ENCODE measurements around the gene RNPC3. TPM values are rescaled to one million over a fixed set of nuclear protein-coding genes. Genes with fewer than 3 reads are reported as not detected.

Gene RNPC3, protein sequence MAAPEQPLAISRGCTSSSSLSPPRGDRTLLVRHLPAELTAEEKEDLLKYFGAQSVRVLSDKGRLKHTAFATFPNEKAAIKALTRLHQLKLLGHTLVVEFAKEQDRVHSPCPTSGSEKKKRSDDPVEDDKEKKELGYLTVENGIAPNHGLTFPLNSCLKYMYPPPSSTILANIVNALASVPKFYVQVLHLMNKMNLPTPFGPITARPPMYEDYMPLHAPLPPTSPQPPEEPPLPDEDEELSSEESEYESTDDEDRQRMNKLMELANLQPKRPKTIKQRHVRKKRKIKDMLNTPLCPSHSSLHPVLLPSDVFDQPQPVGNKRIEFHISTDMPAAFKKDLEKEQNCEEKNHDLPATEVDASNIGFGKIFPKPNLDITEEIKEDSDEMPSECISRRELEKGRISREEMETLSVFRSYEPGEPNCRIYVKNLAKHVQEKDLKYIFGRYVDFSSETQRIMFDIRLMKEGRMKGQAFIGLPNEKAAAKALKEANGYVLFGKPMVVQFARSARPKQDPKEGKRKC
- total RNA-seq (2012; rRNA removed), result 10.9 and 13.9 TPM in 2 replicates

DNA sequence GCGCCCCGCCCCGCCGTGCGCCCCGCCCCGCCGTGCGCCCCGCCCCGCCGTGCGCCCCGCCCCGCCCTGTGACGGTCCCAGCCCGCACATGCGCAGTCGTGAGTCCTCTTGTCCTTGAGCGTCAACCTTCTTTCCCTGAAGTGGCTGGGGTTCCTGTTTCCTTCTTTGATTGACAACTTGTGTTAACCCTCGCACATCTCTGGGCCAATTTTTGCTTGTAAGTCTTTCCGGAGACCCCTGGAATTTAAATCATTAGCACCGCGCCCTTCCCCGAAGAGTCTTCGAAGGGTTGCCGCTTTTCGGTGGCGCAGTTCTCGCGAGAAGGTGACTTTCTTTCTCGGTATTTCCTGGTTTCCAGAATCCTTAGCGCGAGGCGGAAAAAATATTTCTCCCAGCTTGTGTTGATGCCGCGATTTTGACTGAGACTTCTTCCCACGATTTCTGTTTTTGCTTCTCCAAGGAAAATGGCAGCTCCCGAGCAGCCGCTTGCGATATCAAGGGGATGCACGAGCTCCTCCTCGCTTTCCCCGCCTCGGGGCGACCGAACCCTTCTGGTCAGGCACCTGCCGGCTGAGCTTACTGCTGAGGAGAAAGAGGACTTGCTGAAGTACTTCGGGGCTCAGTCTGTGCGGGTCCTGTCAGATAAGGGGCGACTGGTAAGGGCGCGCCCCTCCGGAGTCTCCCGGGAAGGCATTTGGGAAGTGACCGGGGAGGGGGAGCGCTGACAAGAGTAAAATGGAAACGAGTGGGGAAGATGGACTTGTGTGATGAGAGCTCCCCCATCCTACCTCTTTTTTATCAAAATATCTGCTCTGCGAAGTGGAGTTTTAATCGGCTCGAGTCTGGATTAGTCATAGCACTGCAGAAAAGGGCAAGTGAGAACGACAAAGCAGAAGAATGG is at the start of gene RNPC3:
RNPC3 (plus strand) TSS at position 93 of the 901 bp plus-strand sequence; CDS start at position 465, 372 bp downstream.
- H3K9ac ChIP-seq (ENCODE audit: low read depth, low read length), result peak within 1 kb of the TSS; percentile 92
- H3K9me3 ChIP-seq (replicated peaks; ENCODE audit: low read length), result no peaks in the 10 kb centered on the region
- H3K27me3 ChIP-seq (ENCODE audit: control insufficient read depth, insufficient read depth, low read length), result no peaks in the 10 kb centered on the region
- H3K4me1 ChIP-seq (ENCODE audit: control insufficient read depth, insufficient read depth, low read length), result peaks cover 19% of the 10 kb centered on the region
- peak within 1 kb of the TSS; percentile 93 for H3K4me2 ChIP-seq (ENCODE audit: low read length)
- peaks cover 7% of the 10 kb centered on the region for H3K36me3 ChIP-seq (ENCODE audit: insufficient read depth, low read length)
- H3K4me3 ChIP-seq (ENCODE audit: low read length), result peak within 1 kb of the TSS; percentile 85

GRCh38 chr1:103477101-103477500 is 48.4 kb upstream of the RNPC3 start:
- Histone ChIP-seq H3K9me3 (replicated peaks; ENCODE audit: low read length) (no peaks in the 10 kb centered on the region), H3K4me1 (ENCODE audit: control insufficient read depth, insufficient read depth, low read length) (no peaks in the 10 kb centered on the region), H3K4me2 (ENCODE audit: low read length) (no peak overlapping the region)

DNA sequence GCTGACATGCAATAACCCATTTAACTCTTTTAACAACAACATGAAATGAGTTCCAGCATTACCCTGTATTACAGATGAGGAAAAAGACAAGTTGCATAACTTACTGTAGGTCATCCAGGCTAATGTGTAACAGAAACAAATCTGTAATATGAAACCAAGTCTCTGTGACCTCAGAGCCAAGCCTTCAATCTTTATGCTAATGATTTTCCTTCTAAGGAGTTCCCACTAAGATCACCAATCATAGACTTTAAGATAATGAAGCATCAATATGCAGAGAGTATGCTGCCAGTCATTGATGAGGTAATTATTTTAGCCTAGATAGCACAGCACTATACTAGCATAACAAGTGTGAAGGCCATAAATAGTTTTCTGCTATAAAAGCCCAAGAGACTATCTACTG is 35.6 kb upstream of the RNPC3 start:
- H3K4me3 ChIP-seq (ENCODE audit: low read length), result no peak overlapping the region

More at GRCh38 chr1:103477101-103477500, 48.4 kb upstream of the RNPC3 start:
- no peak overlapping the region for H3K9ac ChIP-seq (ENCODE audit: low read depth, low read length)
- H3K4me3 ChIP-seq (ENCODE audit: low read length), result no peak overlapping the region
- H3K27me3 ChIP-seq (ENCODE audit: control insufficient read depth, insufficient read depth, low read length), result no peaks in the 10 kb centered on the region
- H3K36me3 ChIP-seq (ENCODE audit: insufficient read depth, low read length), result no peaks in the 10 kb centered on the region

DNA sequence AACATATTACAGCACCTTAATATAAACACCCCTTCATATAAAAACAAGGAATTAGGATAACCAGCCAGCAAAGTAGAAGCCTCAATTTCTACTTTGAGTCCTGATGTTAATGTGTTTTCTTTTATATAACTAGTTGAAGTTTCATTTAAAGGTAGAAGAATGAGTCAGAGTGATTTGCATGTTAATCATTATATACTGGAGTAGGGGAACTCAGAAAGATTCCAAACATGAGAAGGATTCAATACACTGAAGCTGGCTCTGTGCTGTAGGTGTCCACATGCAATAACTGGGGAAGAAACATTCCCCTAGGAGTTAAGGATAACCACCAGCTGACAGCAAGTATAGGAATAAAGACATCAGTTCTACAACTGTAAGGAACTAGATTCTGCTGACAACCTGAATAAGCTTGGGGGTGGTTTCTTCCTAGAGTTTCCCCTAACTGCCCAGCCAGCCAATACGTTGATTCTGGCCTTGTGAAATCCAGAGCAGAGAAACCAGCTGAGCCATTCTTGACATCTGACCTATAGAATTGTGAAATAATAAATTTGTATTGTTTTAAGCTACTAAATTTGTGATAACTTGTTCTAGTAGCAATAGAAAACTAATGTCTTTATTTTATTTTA is 33.4 kb upstream of the RNPC3 start:
- Histone ChIP-seq H3K9ac (ENCODE audit: low read depth, low read length) (no peak overlapping the region), H3K4me3 (ENCODE audit: low read length) (no peak overlapping the region), H3K4me2 (ENCODE audit: low read length) (no peak overlapping the region), H3K4me1 (ENCODE audit: control insufficient read depth, insufficient read depth, low read length) (peaks cover 22% of the 10 kb centered on the region), H3K27me3 (ENCODE audit: control insufficient read depth, insufficient read depth, low read length) (no peaks in the 10 kb centered on the region), H3K9me3 (replicated peaks; ENCODE audit: low read length) (no peaks in the 10 kb centered on the region), H3K36me3 (ENCODE audit: insufficient read depth, low read length) (no peaks in the 10 kb centered on the region)

More for the DNA sequence above, 35.6 kb upstream of the RNPC3 start:
- Histone ChIP-seq H3K4me2 (ENCODE audit: low read length) (no peak overlapping the region), H3K9me3 (replicated peaks; ENCODE audit: low read length) (no peaks in the 10 kb centered on the region), H3K9ac (ENCODE audit: low read depth, low read length) (no peak overlapping the region), H3K36me3 (ENCODE audit: insufficient read depth, low read length) (no peaks in the 10 kb centered on the region), H3K27me3 (ENCODE audit: control insufficient read depth, insufficient read depth, low read length) (no peaks in the 10 kb centered on the region), H3K4me1 (ENCODE audit: control insufficient read depth, insufficient read depth, low read length) (peaks cover 6% of the 10 kb centered on the region)

- Histone ChIP-seq H3K4me3 (ENCODE audit: low read length) (no peak overlapping the region), H3K9me3 (replicated peaks; ENCODE audit: low read length) (no peaks in the 10 kb centered on the region), H3K36me3 (ENCODE audit: insufficient read depth, low read length) (no peaks in the 10 kb centered on the region), H3K4me2 (ENCODE audit: low read length) (peak overlapping the region; percentile 45), H3K27me3 (ENCODE audit: control insufficient read depth, insufficient read depth, low read length) (no peaks in the 10 kb centered on the region), H3K4me1 (ENCODE audit: control insufficient read depth, insufficient read depth, low read length) (peaks cover 24% of the 10 kb centered on the region), H3K9ac (ENCODE audit: low read depth, low read length) (no peak overlapping the region)
These were observed 29.4 kb upstream of the RNPC3 start for GRCh38 chr1:103496014-103496635.

DNA sequence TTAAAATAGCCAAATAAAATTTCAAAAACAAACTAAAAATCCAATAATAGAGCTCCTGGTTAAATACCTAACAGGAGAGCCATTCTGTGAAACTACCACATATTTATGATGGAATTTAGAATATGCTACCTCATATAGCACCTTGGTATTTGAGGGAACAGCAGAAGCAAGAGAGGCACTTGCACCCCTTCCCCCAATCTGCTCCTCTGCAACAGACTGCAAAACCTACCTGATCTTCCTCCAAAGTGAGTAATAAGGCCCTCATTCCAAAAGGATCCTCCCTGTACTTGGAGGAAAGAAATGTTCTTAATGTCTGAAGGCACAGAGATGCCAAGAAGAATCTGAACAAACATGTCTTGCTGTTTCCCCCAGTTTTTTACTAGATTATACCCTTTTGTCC is 28.1 kb upstream of the RNPC3 start:
- Histone ChIP-seq H3K4me1 (ENCODE audit: control insufficient read depth, insufficient read depth, low read length) (peaks cover 24% of the 10 kb centered on the region), H3K4me2 (ENCODE audit: low read length) (no peak overlapping the region), H3K4me3 (ENCODE audit: low read length) (no peak overlapping the region), H3K36me3 (ENCODE audit: insufficient read depth, low read length) (no peaks in the 10 kb centered on the region), H3K9me3 (replicated peaks; ENCODE audit: low read length) (no peaks in the 10 kb centered on the region), H3K9ac (ENCODE audit: low read depth, low read length) (no peak overlapping the region), H3K27me3 (ENCODE audit: control insufficient read depth, insufficient read depth, low read length) (no peaks in the 10 kb centered on the region)

DNA sequence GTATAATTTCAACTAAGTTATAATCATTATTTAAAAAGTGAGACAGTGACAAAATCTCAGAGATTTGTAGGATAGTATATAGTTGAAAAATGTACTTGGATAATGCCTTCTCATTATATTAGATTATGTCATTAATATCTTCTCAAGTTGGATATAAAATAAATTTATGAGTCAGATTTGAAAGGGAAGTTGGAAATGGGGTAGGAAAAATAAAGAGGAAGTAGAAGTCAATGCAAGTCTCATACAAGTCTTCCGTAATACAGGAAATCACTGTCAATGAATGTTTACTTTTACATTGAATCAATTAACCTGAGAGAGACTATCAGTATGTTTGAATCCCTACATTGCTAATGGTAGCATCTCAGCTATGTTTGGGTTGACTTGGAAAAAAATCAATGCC is 16.2 kb upstream of the RNPC3 start:
- no peaks in the 10 kb centered on the region for H3K9me3 ChIP-seq (replicated peaks; ENCODE audit: low read length)
- no peak overlapping the region for H3K4me3 ChIP-seq (ENCODE audit: low read length)

DNA sequence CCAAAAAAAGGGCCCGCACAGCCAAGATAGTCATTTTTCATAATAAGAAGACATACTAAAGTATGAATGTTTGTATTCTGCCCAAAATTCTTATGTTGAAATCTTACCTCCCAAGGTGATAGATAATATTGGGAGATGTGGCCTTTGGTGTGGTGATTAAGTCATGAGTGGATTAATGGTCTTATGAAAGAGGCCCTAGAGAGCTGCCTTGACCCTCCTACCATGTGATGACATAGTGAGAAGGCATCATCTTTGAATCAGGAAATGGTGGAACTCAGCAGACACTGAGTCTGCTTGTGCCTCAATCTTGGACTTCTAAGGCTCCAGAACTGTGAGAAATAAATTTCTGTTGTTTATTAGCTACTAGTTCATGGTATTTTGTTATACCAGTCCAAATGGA is 11.8 kb upstream of the RNPC3 start:
- Histone ChIP-seq H3K27me3 (ENCODE audit: control insufficient read depth, insufficient read depth, low read length) (no peaks in the 10 kb centered on the region), H3K36me3 (ENCODE audit: insufficient read depth, low read length) (no peaks in the 10 kb centered on the region), H3K4me1 (ENCODE audit: control insufficient read depth, insufficient read depth, low read length) (peaks cover 22% of the 10 kb centered on the region), H3K9me3 (replicated peaks; ENCODE audit: low read length) (no peaks in the 10 kb centered on the region), H3K9ac (ENCODE audit: low read depth, low read length) (no peak overlapping the region), H3K4me3 (ENCODE audit: low read length) (no peak overlapping the region), H3K4me2 (ENCODE audit: low read length) (no peak overlapping the region)

More for the DNA sequence above, 16.2 kb upstream of the RNPC3 start:
- no peaks in the 10 kb centered on the region for H3K27me3 ChIP-seq (ENCODE audit: control insufficient read depth, insufficient read depth, low read length)
- no peaks in the 10 kb centered on the region for H3K36me3 ChIP-seq (ENCODE audit: insufficient read depth, low read length)
- no peak overlapping the region for H3K9ac ChIP-seq (ENCODE audit: low read depth, low read length)
- peaks cover 4% of the 10 kb centered on the region for H3K4me1 ChIP-seq (ENCODE audit: control insufficient read depth, insufficient read depth, low read length)
- no peak overlapping the region for H3K4me2 ChIP-seq (ENCODE audit: low read length)

DNA sequence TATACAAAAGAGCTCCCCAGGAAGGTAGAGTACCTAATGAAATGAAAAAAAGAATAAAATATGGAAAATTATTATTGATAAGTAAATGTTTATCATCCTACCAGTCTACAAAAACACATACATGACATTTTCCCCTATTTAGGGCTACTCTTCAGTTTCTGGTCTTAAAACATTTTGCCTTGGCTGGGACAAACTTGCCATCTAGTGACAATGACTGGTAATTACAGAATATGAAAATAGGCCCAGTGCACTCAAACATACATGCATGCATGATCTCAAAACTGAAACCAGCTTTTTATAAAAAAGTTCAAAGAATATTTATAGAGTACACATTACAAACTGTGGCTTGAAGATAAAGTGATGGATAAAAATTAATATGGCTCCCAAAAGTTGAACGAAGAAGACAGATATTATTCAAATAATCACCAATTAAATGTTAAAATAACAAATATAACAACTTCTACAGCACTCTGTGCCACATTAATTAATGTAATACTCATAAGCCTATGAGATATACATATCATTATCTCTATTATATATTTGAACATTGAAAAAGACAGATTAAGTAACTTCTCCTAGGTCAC is 10.5 kb upstream of the RNPC3 start:
- Histone ChIP-seq H3K4me2 (ENCODE audit: low read length) (no peak overlapping the region), H3K27me3 (ENCODE audit: control insufficient read depth, insufficient read depth, low read length) (no peaks in the 10 kb centered on the region), H3K4me3 (ENCODE audit: low read length) (no peak overlapping the region), H3K9me3 (replicated peaks; ENCODE audit: low read length) (no peaks in the 10 kb centered on the region), H3K4me1 (ENCODE audit: control insufficient read depth, insufficient read depth, low read length) (peaks cover 22% of the 10 kb centered on the region), H3K36me3 (ENCODE audit: insufficient read depth, low read length) (no peaks in the 10 kb centered on the region), H3K9ac (ENCODE audit: low read depth, low read length) (no peak overlapping the region)

GRCh38 chr1:103516283-103516682 is 9.2 kb upstream of the RNPC3 start:
- H3K4me1 ChIP-seq (ENCODE audit: control insufficient read depth, insufficient read depth, low read length), result peaks cover 22% of the 10 kb centered on the region

More at GRCh38 chr1:103516283-103516682, 9.2 kb upstream of the RNPC3 start:
- Histone ChIP-seq H3K9ac (ENCODE audit: low read depth, low read length) (no peak overlapping the region), H3K36me3 (ENCODE audit: insufficient read depth, low read length) (no peaks in the 10 kb centered on the region), H3K27me3 (ENCODE audit: control insufficient read depth, insufficient read depth, low read length) (no peaks in the 10 kb centered on the region), H3K9me3 (replicated peaks; ENCODE audit: low read length) (no peaks in the 10 kb centered on the region), H3K4me2 (ENCODE audit: low read length) (no peak overlapping the region), H3K4me3 (ENCODE audit: low read length) (no peak overlapping the region)
